Liver (tissue), 3 donors: Measurements from ENCODE around the gene DSTN.

Experiments used
- CTCF ChIP-seq: fragments of 150-350 bp; IDR thresholded peaks from 2 replicates; pipeline ENCODE4 v1.5.1; 2017; ENCODE audit warnings: improper control_type of control experiment, low read depth, low read length; ENCODE audit not compliant: missing input control
- NR2F2 ChIP-seq: IDR thresholded peaks from 2 replicates; pipeline ENCODE4 v1.6.1; 2016; ENCODE audit warnings: antibody characterized with exemption
- YY1 ChIP-seq: IDR thresholded peaks from 2 replicates; pipeline ENCODE4 v1.6.1; 2016; ENCODE audit warnings: antibody characterized with exemption, mild to moderate bottlenecking
- donor health status: healthy.
- donor health status: healthy.

- TF ChIP-seq NR2F2 (no peak), CTCF (no peak), YY1 (no peak)
Observed at GRCh38 chr20:17538517-17539170, 31.2 kb upstream of the DSTN start.
